K562 (cell line): ENCODE measurements around the gene ADD1. TPM values are rescaled to one million over a fixed set of nuclear protein-coding genes. Genes with fewer than 3 reads are reported as not detected.

Experiments
- ATAC-seq: fragments of 200-7000 bp; cut with Tn5 transposase; 3 replicates; pipeline ENCODE4 v1.9.1; 2020; ENCODE audit warnings: moderate library complexity
- BruUV-seq: library from RNA; stranded (reverse); fragments of 400-500 nt; replicated peaks from 2 replicates; lab custom pipeline; 2021; lab: Mats Ljungman, UMichigan
- CTCF ChIA-PET: fragments of 300-600 bp; formaldehyde crosslinking; extraction: SDS; loops from one replicate; lab custom pipeline; 2021; ENCODE audit warnings: low intra/inter-chr PET ratio; lab: Yijun Ruan, JAX
- POLR2A ChIA-PET: fragments of 300-600, 350-650 bp; sonication (Branson Sonifier 250); formaldehyde crosslinking; extraction: SDS; loops from one replicate; lab custom pipeline; 2021; ENCODE audit warnings: antibody characterized with exemption, inconsistent platforms; lab: Yijun Ruan, JAX
- DNase-seq, 4 experiments: peaks; one replicate each; pipeline versions ENCODE4 v3.0.0 to v3.0.0-alpha.2; 2011 to 2018; ENCODE audit warnings: low spot score in 3 of 4, mixed read lengths in 3 of 4; ENCODE audit errors: extremely low read depth in 1 of 4
- FAIRE-seq: peaks from 2 replicates; lab custom pipeline; 2011; peaks lifted over from hg19 to GRCh38; lab: Jason Lieb, UNC
- H2AFZ ChIP-seq: 2 replicates; pipeline ENCODE4 v1.6.0; 2011; ENCODE audit warnings: low read depth, low read length, control low read depth, inconsistent platforms
- H3K27ac ChIP-seq: fragments of 200-600 bp; 3 replicates; pipeline ENCODE4 v1.8.0; 2011; ENCODE audit warnings: low read depth, mild to moderate bottlenecking, control low read depth, inconsistent platforms, low read length, moderate library complexity, mixed read lengths; ENCODE audit errors: extremely low read depth
- H3K27me3 ChIP-seq, 2 experiments: fragments of 300-600 bp in 1 of 2; 2 replicates in 1 of 2; 3 replicates in 1 of 2; pipeline versions ENCODE4 v1.6.0 to v1.8.0; 2011; ENCODE audit warnings: inconsistent platforms in 2 of 2, low read length in 2 of 2, mild to moderate bottlenecking in 1 of 2, mixed read lengths in 1 of 2, moderate library complexity in 1 of 2; ENCODE audit not compliant: control insufficient read depth in 2 of 2, insufficient read depth in 2 of 2
- H3K36me3 ChIP-seq: fragments of 300-600 bp; 3 replicates; pipeline ENCODE4 v1.8.0; 2011; ENCODE audit warnings: mild to moderate bottlenecking, low read length, inconsistent platforms; ENCODE audit not compliant: control insufficient read depth, insufficient read depth
- H3K4me1 ChIP-seq, 2 experiments: fragments of 200-600 bp in 1 of 2; replicated peaks in 1 of 2; 2 replicates in 1 of 2; 3 replicates in 1 of 2; pipeline versions ENCODE4 v1.5.1 to v1.8.0; 2011; ENCODE audit warnings: inconsistent platforms in 2 of 2, low read length in 2 of 2, mild to moderate bottlenecking in 1 of 2, mixed read lengths in 1 of 2, moderate library complexity in 1 of 2; ENCODE audit not compliant: control insufficient read depth in 2 of 2, insufficient read depth in 2 of 2
- H3K4me2 ChIP-seq: 2 replicates; pipeline ENCODE4 v1.6.1; 2011; ENCODE audit warnings: low read length, control low read depth, inconsistent platforms, mixed read lengths; ENCODE audit not compliant: insufficient read depth
- H3K4me3 ChIP-seq: fragments of 200-600 bp; sonication (generic), shearing (Covaris generic); 2 replicates; pipeline ENCODE4 v1.5.1; 2016; ENCODE audit warnings: control low read depth, inconsistent platforms
- H3K79me2 ChIP-seq: fragments of 200-600 bp; 3 replicates; pipeline ENCODE4 v1.8.0; 2011; ENCODE audit warnings: low read length, inconsistent platforms; ENCODE audit not compliant: control insufficient read depth, insufficient read depth
- H3K9ac ChIP-seq, 2 experiments: 2 replicates each; pipeline versions ENCODE4 v1.6.0 to v1.6.1; 2011; ENCODE audit warnings: low read depth in 2 of 2, low read length in 2 of 2, control low read depth in 1 of 2, inconsistent platforms in 1 of 2, mild to moderate bottlenecking in 1 of 2, mixed read lengths in 1 of 2; ENCODE audit not compliant: insufficient read depth in 1 of 2
- H3K9me1 ChIP-seq: one replicate; pipeline ENCODE4 v1.6.0; 2011; ENCODE audit warnings: inconsistent platforms, mild to moderate bottlenecking, low read length, moderate library complexity; ENCODE audit not compliant: control insufficient read depth, insufficient read depth
- H3K9me3 ChIP-seq: replicated peaks from 2 replicates; pipeline ENCODE4 v1.5.1; 2011; ENCODE audit warnings: low read depth, low read length, inconsistent platforms; ENCODE audit not compliant: control insufficient read depth, insufficient read depth
- H4K20me1 ChIP-seq: replicated peaks from 2 replicates; pipeline ENCODE4 v1.6.1; 2011; ENCODE audit warnings: low read length, inconsistent platforms, mixed read lengths; ENCODE audit not compliant: control insufficient read depth, insufficient read depth
- ARID1B ChIP-seq: fragments of 450-650 bp; IDR thresholded peaks from 2 replicates; pipeline ENCODE4 v1.6.1; 2016; ENCODE audit warnings: antibody characterized with exemption, mild to moderate bottlenecking, inconsistent platforms
- CXXC5 ChIP-seq: fragments of 250-450 bp; sonication (Bioruptor Pico); IDR thresholded peaks from 2 replicates; pipeline ENCODE4 v1.8.0; 2022; ENCODE audit warnings: inconsistent platforms, mild to moderate bottlenecking, moderate library complexity
- DNMT1 ChIP-seq: fragments of 450-650 bp; IDR thresholded peaks from 2 replicates; pipeline ENCODE4 v1.6.1; 2016; ENCODE audit warnings: antibody characterized with exemption, mild to moderate bottlenecking
- FIP1L1 ChIP-seq: fragments of 200-400 bp; formaldehyde crosslinking; IDR thresholded peaks from 2 replicates; pipeline ENCODE4 v1.6.1; 2018; ENCODE audit warnings: mild to moderate bottlenecking, low read depth, low read length; ENCODE audit not compliant: poor library complexity, severe bottlenecking
- FUS ChIP-seq: fragments of 200-400 bp; formaldehyde crosslinking; optimal IDR thresholded peaks from 2 replicates; pipeline ENCODE3; 2017; ENCODE audit warnings: low read depth, low read length
- HMGN3 ChIP-seq: IDR thresholded peaks from 2 replicates; pipeline ENCODE4 v1.6.1; 2011; ENCODE audit warnings: borderline replicate concordance, low read depth, mild to moderate bottlenecking, mixed read lengths, low read length; ENCODE audit not compliant: insufficient read length; ENCODE audit errors: extremely low read depth
- POLR3A ChIP-seq: IDR thresholded peaks from 2 replicates; pipeline ENCODE4 v1.6.1; 2011; ENCODE audit warnings: borderline replicate concordance, mild to moderate bottlenecking, moderate library complexity; ENCODE audit not compliant: insufficient read length, insufficient read depth; ENCODE audit errors: extremely low read depth
- RBFOX2 ChIP-seq: fragments of 200-400 bp; formaldehyde crosslinking; IDR thresholded peaks from 2 replicates; pipeline ENCODE4 v1.6.1; 2017; ENCODE audit warnings: low read depth, mild to moderate bottlenecking, low read length, moderate library complexity
- SIN3A ChIP-seq, 2 experiments: fragments of 150-350 bp in 1 of 2; IDR thresholded peaks; 2 replicates each; pipeline ENCODE4 v1.6.1; 2011 to 2016; ENCODE audit warnings: borderline replicate concordance in 2 of 2, low read depth in 2 of 2, low read length in 2 of 2, mild to moderate bottlenecking in 2 of 2, moderate library complexity in 2 of 2; ENCODE audit not compliant: control insufficient read depth in 1 of 2
- ZFP1 ChIP-seq: fragments of 450-650 bp; formaldehyde crosslinking; IDR thresholded peaks from 2 replicates; pipeline ENCODE4 v1.4.0; 2020; ENCODE audit warnings: mild to moderate bottlenecking, mixed read lengths
- ZKSCAN3 ChIP-seq: fragments of 250-450 bp; sonication (Bioruptor Pico); IDR thresholded peaks from 2 replicates; pipeline ENCODE4 v1.4.0; 2020
- ZNF384 ChIP-seq: IDR thresholded peaks from 2 replicates; pipeline ENCODE4 v1.6.1; 2012; ENCODE audit warnings: low read depth, low read length, improper control_type of control experiment
- WGBS: fragments of 100-300 bp; shearing (Covaris generic); methylation state at CpG from one replicate; pipeline ENCODE4 v1.1.6; 2016; ENCODE audit warnings: low coverage, mixed read lengths; ENCODE audit not compliant: insufficient coverage; ENCODE audit errors: missing lambda C conversion rate; 5-methylcytosine and 5-hydroxymethylcytosine counted together
- in situ Hi-C: fragments of 300-500 bp; cut with MboI; formaldehyde crosslinking; loops from 4 replicates; pipeline ENCODE4 v1.15.0; 2018; ENCODE audit warnings: inconsistent platforms, mixed read lengths
- intact Hi-C: fragments of 100-400 bp; cut with micrococcal nuclease; formaldehyde crosslinking; loops from 2 replicates; pipeline ENCODE4 v1.14.2; 2022
- polyA plus RNA-seq, 8 experiments: library from polyadenylated mRNA; depleted of rRNA in 4 of 8; stranded (reverse) in 5 of 8; unstranded in 3 of 8; fragments of >200 nt; fragmentation: Nextera tagmentation in 2 of 8; fragmentation: Illumina TruSeq in 1 of 8; extraction: Ambion mirVana in 2 of 8; extraction: Trizol in 1 of 8; gene quantifications; 2 replicates each; pipeline versions ENCODE4 v1.2.1 to v1.2.3, GENCODE V29; 2011 to 2014; ENCODE audit warnings: inconsistent platforms in 1 of 8, missing spikeins in 1 of 8
- total RNA-seq, 7 experiments: library from RNA; depleted of rRNA in 6 of 7; stranded (reverse); fragments of >200 nt in 6 of 7; fragmentation: Illumina TruSeq in 2 of 7; extraction: Trizol in 2 of 7; gene quantifications; 2 replicates each; pipeline versions ENCODE4 v1.2.1 to v1.2.3, GENCODE V29; 2011 to 2021; ENCODE audit warnings: low replicate concordance in 1 of 7
- TF ChIP-seq, protein P1 (sequence below): sonication (generic); formaldehyde crosslinking; IDR thresholded peaks from 2 replicates; pipeline ENCODE4 v1.9.0; 2022; ENCODE audit warnings: mild to moderate bottlenecking, missing genetic modification reagents
- TF ChIP-seq, protein P2 (sequence below): fragments of 250-450 bp; sonication (Bioruptor Pico); IDR thresholded peaks from 2 replicates; pipeline ENCODE4 v1.8.0; 2022; ENCODE audit warnings: moderate library complexity, mild to moderate bottlenecking, inconsistent platforms
- TF ChIP-seq, protein P3 (sequence below), 2 experiments: fragments of 200-800 bp in 1 of 2; sonication (Bioruptor generic) in 1 of 2; sonication (generic) in 1 of 2; formaldehyde crosslinking in 1 of 2; IDR thresholded peaks in 1 of 2; conservative IDR thresholded peaks in 1 of 2; 2 replicates each; pipeline versions ENCODE4 v1.5.0 to v1.6.1; 2016 to 2020; ENCODE audit warnings: missing compliant biosample characterization in 1 of 2, missing genetic modification characterization in 1 of 2, missing genetic modification reagents in 1 of 2
- TF ChIP-seq, protein P4 (sequence below): fragments of 250-450 bp; sonication (Bioruptor Pico); IDR thresholded peaks from 2 replicates; pipeline ENCODE4 v1.8.0; 2021; ENCODE audit warnings: moderate library complexity, mild to moderate bottlenecking, inconsistent platforms

ADD1 gene
- total and polyA plus RNA-seq, 9 of the 15 experiments (the other 6 are each of a cell fraction or from before 2014, with no cell fraction given), result 17.5 to 153 (median 74.0) TPM

DNA sequence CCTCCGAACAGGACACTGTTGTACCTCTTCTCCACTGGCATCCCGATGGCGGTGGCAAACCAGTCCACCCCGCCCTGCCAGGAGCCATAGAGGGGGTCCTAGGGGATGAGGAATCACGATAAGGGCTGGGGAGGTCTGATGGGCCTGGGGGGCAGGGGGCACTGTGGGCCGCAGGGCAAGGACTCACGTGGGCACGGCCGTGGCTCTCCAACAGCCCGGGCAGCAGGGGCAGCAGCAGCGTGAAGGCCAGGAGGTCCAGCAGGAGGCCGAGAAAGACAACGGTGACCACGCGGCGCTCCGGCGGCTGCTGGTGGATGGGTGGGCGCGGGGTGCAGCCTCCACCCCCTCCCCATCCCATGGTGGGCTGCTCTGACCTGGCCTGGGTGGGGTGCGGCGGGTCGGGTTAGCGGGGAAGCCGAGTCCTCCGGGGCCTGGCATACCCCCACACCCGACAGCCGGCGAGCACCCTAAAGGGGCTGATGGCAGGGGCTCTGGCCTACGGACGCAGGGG is 90.0 kb downstream of the ADD1 start (continued):
- TF ChIP-seq RBFOX2, result peak; percentile 44; the same call in 1 of the 2 replicates
- peak; percentile 16 for TF ChIP-seq HMGN3
- peak; percentile 19 for TF ChIP-seq FIP1L1
- TF ChIP-seq, protein P1, sequence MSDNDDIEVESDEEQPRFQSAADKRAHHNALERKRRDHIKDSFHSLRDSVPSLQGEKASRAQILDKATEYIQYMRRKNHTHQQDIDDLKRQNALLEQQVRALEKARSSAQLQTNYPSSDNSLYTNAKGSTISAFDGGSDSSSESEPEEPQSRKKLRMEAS (CRISPR knock-in tag), result peak; percentile 57; the same call in 1 of the 2 replicates
- TF ChIP-seq FUS, result peak; percentile 49
- TF ChIP-seq, all 486 proteins: peak for 10

DNA sequence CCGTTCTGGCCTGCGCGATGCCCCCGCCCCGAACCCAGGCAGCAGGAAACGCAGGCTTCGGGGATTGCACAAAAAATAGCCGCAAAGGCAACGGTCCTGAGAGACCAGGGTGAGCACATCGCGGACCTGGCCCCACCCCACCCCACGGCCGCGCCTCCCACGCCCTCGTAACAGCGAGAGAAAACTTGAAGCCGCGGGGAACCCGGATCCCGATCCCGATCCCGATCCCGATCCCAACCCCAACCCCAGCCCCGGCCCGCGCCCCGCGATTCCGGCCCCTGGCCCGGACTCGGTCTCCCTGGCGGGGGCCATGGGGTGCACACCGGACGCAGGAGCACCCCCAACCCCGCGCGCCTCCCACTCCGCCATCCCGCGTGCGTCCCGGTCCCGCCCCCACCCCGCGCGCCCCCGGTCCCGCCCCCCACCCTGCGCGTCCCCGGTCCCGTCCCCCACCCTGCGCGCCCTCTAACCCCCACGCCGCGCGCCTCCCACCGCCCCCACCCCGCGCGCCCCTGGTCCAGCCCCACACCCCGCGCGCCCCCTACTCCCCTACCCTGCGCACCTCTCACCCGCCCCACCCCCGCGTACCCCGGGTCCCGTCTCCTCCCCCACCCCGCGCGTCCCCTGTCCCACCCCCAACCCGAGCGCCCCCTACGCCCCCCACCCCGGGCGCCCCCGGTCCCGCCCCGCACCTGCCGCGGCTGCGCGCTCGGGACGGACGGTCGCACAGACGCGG is 90.6 kb downstream of the ADD1 start:
- Histone ChIP-seq H2AFZ (peak overlapping the region; percentile 56; the same call in 1 of the 2 replicates), H3K36me3 (peaks cover 62% of the 10 kb centered on the region), H3K4me3 (peak overlapping the region; percentile 84), H3K79me2 (peaks cover 28% of the 10 kb centered on the region; the same call in 2 of the 3 replicates), H3K4me2 (peak overlapping the region; percentile 86), H3K4me1 (peaks cover 17 to 65% of the 10 kb centered on the region in 2 experiments; a peak in 4 of 5 replicates), H3K9me3 (no peaks in the 10 kb centered on the region), H4K20me1 (peaks cover 17% of the 10 kb centered on the region; the same call in 1 of the 2 replicates), H3K9me1 (no peaks in the 10 kb centered on the region), H3K27ac (peak overlapping the region; percentile 64), H3K27me3 (no peaks in the 10 kb centered on the region), H3K9ac (peak overlapping the region; percentile 42 to 99; a peak in 3 of 4 replicates)
- intact Hi-C loops, result no loop called here
- peak; percentile 67 to 92 (median 80) for DNase-seq
- no TSS peak for BruUV-seq
- ChIA-PET CTCF (interaction anchor here (0.6 kb wide), 1 partner anchor 234 kb away, joined by 4 read pairs; no protein-coding TSS in a partner anchor), POLR2A (interaction anchor here (1.3 to 2.7 kb wide), 3 partner anchors 11 to 28 kb away, joined by 4 to 30 read pairs (median 6); partner anchors contain the start of genes GRK4 and NOP14)
- peak; percentile 28 for ATAC-seq
- in situ Hi-C loops, result no loop called here
- WGBS, result 0% methylated on average over 4 of the region's 93 CpGs
- FAIRE-seq, result no peak
- TF ChIP-seq POLR3A, result no peak
- TF ChIP-seq, protein P2, sequence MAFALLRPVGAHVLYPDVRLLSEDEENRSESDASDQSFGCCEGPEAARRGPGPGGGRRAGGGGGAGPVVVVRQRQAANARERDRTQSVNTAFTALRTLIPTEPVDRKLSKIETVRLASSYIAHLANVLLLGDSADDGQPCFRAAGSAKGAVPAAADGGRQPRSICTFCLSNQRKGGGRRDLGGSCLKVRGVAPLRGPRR (CRISPR knock-in tag), result no peak
- TF ChIP-seq, protein P3, sequence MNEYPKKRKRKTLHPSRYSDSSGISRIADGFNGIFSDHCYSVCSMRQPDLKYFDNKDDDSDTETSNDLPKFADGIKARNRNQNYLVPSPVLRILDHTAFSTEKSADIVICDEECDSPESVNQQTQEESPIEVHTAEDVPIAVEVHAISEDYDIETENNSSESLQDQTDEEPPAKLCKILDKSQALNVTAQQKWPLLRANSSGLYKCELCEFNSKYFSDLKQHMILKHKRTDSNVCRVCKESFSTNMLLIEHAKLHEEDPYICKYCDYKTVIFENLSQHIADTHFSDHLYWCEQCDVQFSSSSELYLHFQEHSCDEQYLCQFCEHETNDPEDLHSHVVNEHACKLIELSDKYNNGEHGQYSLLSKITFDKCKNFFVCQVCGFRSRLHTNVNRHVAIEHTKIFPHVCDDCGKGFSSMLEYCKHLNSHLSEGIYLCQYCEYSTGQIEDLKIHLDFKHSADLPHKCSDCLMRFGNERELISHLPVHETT (CRISPR knock-in tag; conservative IDR thresholded peaks at IDR 0.05 in 1 of 2, IDR thresholded peaks at IDR 0.05 in 1 of 2), result 0 out of 4 replicates have a peak, but pooled peaks of 1 of the 2 experiments have one; percentile 30
- no peak for TF ChIP-seq ARID1B
- TF ChIP-seq, protein P4, sequence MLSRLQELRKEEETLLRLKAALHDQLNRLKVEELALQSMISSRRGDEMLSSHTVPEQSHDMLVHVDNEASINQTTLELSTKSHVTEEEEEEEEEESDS (CRISPR knock-in tag), result no peak
- peak; percentile 36 for TF ChIP-seq CXXC5
- no peak for TF ChIP-seq ZKSCAN3
- no peak for TF ChIP-seq ZFP1 (CRISPR knock-in tag)
- no peak for TF ChIP-seq DNMT1
- no peak for TF ChIP-seq ZNF384
- TF ChIP-seq SIN3A (IDR thresholded peaks at IDR 0.05; ENCODE audit: borderline replicate concordance in 2 of 2, control insufficient read depth in 1 of 2, low read depth in 2 of 2, low read length in 2 of 2), result peak in 1 of 2 experiments; percentile 58; a peak in 1 of 4 replicates
